K562 (cell line): ENCODE data around the gene PLEKHH3. TPM values are rescaled to one million over a fixed set of nuclear protein-coding genes. Genes with fewer than 3 reads are reported as not detected.

ENCODE experiments used
- BCLAF1 ChIP-seq, 2 experiments: fragments of 450-650 bp in 1 of 2; IDR thresholded peaks; 2 replicates each; pipeline ENCODE4 v1.6.1; 2011 to 2017; ENCODE audit warnings: low read depth in 2 of 2, antibody characterized with exemption in 1 of 2, borderline replicate concordance in 1 of 2, low read length in 1 of 2, mild to moderate bottlenecking in 1 of 2, mixed read lengths in 1 of 2; ENCODE audit not compliant: control insufficient read depth in 1 of 2
- FOXM1 ChIP-seq, 2 experiments: fragments of 450-650 bp in 1 of 2; sonication (generic) in 1 of 2; formaldehyde crosslinking in 1 of 2; IDR thresholded peaks; 2 replicates each; pipeline versions ENCODE4 v1.6.1 to v1.9.0; 2017 to 2022; ENCODE audit warnings: low read depth in 2 of 2, mild to moderate bottlenecking in 2 of 2, missing genetic modification reagents in 1 of 2, moderate library complexity in 1 of 2
- NR2F6 ChIP-seq: fragments of 450-650 bp; formaldehyde crosslinking; IDR thresholded peaks from 2 replicates; pipeline ENCODE4 v1.4.0; 2020; ENCODE audit warnings: mild to moderate bottlenecking
- RREB1 ChIP-seq: fragments of 250-450 bp; sonication (Bioruptor Pico); IDR thresholded peaks from 2 replicates; pipeline ENCODE4 v1.4.0; 2020
- STAT5B ChIP-seq: fragments of 250-450 bp; sonication (Bioruptor Pico); IDR thresholded peaks from 2 replicates; pipeline ENCODE4 v1.8.0; 2021; ENCODE audit warnings: mild to moderate bottlenecking, inconsistent platforms
- TCF3 ChIP-seq: sonication (generic); formaldehyde crosslinking; IDR thresholded peaks from 2 replicates; pipeline ENCODE4 v1.4.0; 2020; ENCODE audit warnings: mild to moderate bottlenecking, missing genetic modification reagents
- VEZF1 ChIP-seq: fragments of 200-800 bp; sonication (Bioruptor generic); IDR thresholded peaks from 2 replicates; pipeline ENCODE4 v1.6.1; 2017; ENCODE audit warnings: missing genetic modification characterization, missing compliant biosample characterization
- ZNF583 ChIP-seq: fragments of 250-450 bp; sonication (Bioruptor Pico); IDR thresholded peaks from 2 replicates; pipeline ENCODE4 v1.4.0; 2020
- polyA plus RNA-seq, 8 experiments: library from polyadenylated mRNA; depleted of rRNA in 4 of 8; stranded (reverse) in 5 of 8; unstranded in 3 of 8; fragments of >200 nt; fragmentation: Nextera tagmentation in 2 of 8; fragmentation: Illumina TruSeq in 1 of 8; extraction: Ambion mirVana in 2 of 8; extraction: Trizol in 1 of 8; gene quantifications; 2 replicates each; pipeline versions ENCODE4 v1.2.1 to v1.2.3, GENCODE V29; 2011 to 2014; ENCODE audit warnings: inconsistent platforms in 1 of 8, missing spikeins in 1 of 8
- total RNA-seq, 7 experiments: library from RNA; depleted of rRNA in 6 of 7; stranded (reverse); fragments of >200 nt in 6 of 7; fragmentation: Illumina TruSeq in 2 of 7; extraction: Trizol in 2 of 7; gene quantifications; 2 replicates each; pipeline versions ENCODE4 v1.2.1 to v1.2.3, GENCODE V29; 2011 to 2021; ENCODE audit warnings: low replicate concordance in 1 of 7
- TF ChIP-seq, protein P1 (sequence below), 2 experiments: IDR thresholded peaks in 1 of 2; conservative IDR thresholded peaks in 1 of 2; 2 replicates each; pipeline ENCODE4 v1.6.1; 2016; ENCODE audit warnings: low read depth in 2 of 2, mild to moderate bottlenecking in 1 of 2, missing compliant biosample characterization in 1 of 2, missing genetic modification characterization in 1 of 2, moderate library complexity in 1 of 2
- TF ChIP-seq, protein P2 (sequence below), 2 experiments: fragments of 450-650 bp; conservative IDR thresholded peaks; 2 replicates each; pipeline ENCODE4 v1.6.1; 2017; ENCODE audit warnings: mild to moderate bottlenecking in 2 of 2, moderate library complexity in 2 of 2

Gene PLEKHH3
- total and polyA plus RNA-seq, 9 of the 15 experiments (the other 6 are each of a cell fraction or from before 2014, with no cell fraction given) = 0.58 to 34.5 (median 5.0) TPM

- TF ChIP-seq RREB1 = no peak
- TF ChIP-seq, protein P1, sequence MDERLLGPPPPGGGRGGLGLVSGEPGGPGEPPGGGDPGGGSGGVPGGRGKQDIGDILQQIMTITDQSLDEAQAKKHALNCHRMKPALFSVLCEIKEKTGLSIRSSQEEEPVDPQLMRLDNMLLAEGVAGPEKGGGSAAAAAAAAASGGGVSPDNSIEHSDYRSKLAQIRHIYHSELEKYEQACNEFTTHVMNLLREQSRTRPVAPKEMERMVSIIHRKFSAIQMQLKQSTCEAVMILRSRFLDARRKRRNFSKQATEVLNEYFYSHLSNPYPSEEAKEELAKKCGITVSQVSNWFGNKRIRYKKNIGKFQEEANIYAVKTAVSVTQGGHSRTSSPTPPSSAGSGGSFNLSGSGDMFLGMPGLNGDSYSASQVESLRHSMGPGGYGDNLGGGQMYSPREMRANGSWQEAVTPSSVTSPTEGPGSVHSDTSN (CRISPR knock-in tag; IDR thresholded peaks at IDR 0.05; ENCODE audit: low read depth) = no peak
- TF ChIP-seq, protein P1 (tag; conservative IDR thresholded peaks at IDR 0.05; ENCODE audit: low read depth) = peak; percentile 92
- TF ChIP-seq FOXM1 (IDR thresholded peaks at IDR 0.05; ENCODE audit: low read depth) = peak; percentile 57
- TF ChIP-seq FOXM1 (CRISPR knock-in tag; IDR thresholded peaks at IDR 0.05; ENCODE audit: low read depth) = no peak
- no peak for TF ChIP-seq STAT5B
- peak; percentile 85 for TF ChIP-seq TCF3
- TF ChIP-seq VEZF1 = peak; percentile 32; the same call in 1 of the 2 replicates
- no peak for TF ChIP-seq NR2F6 (CRISPR knock-in tag)
- TF ChIP-seq, protein P2, sequence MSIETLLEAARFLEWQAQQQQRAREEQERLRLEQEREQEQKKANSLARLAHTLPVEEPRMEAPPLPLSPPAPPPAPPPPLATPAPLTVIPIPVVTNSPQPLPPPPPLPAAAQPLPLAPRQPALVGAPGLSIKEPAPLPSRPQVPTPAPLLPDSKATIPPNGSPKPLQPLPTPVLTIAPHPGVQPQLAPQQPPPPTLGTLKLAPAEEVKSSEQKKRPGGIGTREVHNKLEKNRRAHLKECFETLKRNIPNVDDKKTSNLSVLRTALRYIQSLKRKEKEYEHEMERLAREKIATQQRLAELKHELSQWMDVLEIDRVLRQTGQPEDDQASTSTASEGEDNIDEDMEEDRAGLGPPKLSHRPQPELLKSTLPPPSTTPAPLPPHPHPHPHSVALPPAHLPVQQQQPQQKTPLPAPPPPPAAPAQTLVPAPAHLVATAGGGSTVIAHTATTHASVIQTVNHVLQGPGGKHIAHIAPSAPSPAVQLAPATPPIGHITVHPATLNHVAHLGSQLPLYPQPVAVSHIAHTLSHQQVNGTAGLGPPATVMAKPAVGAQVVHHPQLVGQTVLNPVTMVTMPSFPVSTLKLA (conservative IDR thresholded peaks at IDR 0.05) = peak in 1 of 2 experiments; percentile 64; a peak in 2 of 4 replicates
- no peak for TF ChIP-seq ZNF583 (CRISPR knock-in tag)
- TF ChIP-seq BCLAF1 (IDR thresholded peaks at IDR 0.05; ENCODE audit: borderline replicate concordance in 1 of 2, control insufficient read depth in 1 of 2, low read depth in 2 of 2, low read length in 1 of 2) = 0 out of 4 replicates have a peak, but pooled peaks of 1 of the 2 experiments have one; percentile 19
These were observed 43.8 kb downstream of the PLEKHH3 start (continued) for GRCh38 chr17:42632949-42633444.
